Lower leg skin (tissue), 3 donors: Measurements from ENCODE around the gene ABAT.

Experiments used
- POLR2A ChIP-seq, 2 donors: fragments of 450-650 bp; IDR thresholded peaks; one replicate each; pipeline ENCODE4 v1.6.1; 2016 to 2017; ENCODE audit warnings: antibody characterized with exemption in 2 of 2, mild to moderate bottlenecking in 1 of 2, moderate library complexity in 1 of 2
- TF ChIP-seq, protein P1 (sequence below), 3 donors: fragments of 450-650 bp; IDR thresholded peaks; one replicate each; pipeline ENCODE4 v1.5.1; 2016; ENCODE audit warnings: antibody characterized with exemption in 3 of 3, mild to moderate bottlenecking in 3 of 3, moderate library complexity in 2 of 3

DNA sequence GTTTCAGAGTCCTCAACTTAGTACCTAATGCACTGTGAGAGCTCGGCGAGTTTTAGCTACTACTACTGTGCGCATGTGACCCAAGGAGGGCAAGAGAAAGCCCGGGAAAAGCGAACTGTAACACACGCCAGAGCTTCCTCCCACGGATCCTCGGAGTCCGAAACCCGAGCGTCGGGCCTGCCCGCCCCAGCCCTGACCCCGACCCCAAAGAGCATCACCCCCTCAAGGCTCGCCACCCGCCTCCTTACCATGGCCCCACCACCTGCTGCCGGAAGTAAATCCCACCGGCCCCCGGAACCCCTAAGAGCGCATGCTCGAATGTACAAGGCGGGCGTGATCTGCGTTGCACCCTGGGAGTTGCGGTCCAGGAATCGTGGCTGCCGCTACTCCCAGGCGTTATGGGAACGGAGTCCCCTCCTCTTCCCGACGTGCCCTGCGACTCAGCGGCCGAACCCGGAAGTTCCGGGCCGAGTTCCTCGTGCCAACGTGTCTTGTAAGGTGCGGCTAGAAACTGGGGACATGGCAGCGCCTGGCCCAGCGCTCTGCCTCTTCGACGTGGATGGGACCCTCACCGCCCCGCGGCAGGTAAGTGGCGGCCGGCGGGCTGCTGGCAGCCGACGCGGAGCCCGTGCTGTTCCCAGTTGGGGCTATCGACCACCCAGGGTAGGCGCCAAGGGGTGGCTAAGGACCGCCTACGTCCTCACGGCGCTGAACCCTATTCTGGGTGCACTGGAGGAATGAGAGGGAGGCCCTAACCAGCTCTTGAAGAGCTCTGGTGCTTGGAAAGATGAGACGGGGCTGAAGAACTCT is 123.2 kb downstream of the ABAT start, which contains the start of the genes PMM2 and TMEM186:
- TF ChIP-seq, protein P1, sequence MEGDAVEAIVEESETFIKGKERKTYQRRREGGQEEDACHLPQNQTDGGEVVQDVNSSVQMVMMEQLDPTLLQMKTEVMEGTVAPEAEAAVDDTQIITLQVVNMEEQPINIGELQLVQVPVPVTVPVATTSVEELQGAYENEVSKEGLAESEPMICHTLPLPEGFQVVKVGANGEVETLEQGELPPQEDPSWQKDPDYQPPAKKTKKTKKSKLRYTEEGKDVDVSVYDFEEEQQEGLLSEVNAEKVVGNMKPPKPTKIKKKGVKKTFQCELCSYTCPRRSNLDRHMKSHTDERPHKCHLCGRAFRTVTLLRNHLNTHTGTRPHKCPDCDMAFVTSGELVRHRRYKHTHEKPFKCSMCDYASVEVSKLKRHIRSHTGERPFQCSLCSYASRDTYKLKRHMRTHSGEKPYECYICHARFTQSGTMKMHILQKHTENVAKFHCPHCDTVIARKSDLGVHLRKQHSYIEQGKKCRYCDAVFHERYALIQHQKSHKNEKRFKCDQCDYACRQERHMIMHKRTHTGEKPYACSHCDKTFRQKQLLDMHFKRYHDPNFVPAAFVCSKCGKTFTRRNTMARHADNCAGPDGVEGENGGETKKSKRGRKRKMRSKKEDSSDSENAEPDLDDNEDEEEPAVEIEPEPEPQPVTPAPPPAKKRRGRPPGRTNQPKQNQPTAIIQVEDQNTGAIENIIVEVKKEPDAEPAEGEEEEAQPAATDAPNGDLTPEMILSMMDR (IDR thresholded peaks at IDR 0.05) = no peak
- no peak for TF ChIP-seq POLR2A (IDR thresholded peaks at IDR 0.05)
